ENCODE measurements around the gene PRLH. TPM values are rescaled to one million over a fixed set of nuclear protein-coding genes. Genes with fewer than 3 reads are reported as not detected.
A peak's percentile ranks its signal among the peaks of the same experiment; 100 is the strongest.

Gene PRLH
- total and polyA plus RNA-seq, 2 of the 13 experiments (the other 11 are each of a cell fraction or from before 2014, with no cell fraction given), result not detected

DNA sequence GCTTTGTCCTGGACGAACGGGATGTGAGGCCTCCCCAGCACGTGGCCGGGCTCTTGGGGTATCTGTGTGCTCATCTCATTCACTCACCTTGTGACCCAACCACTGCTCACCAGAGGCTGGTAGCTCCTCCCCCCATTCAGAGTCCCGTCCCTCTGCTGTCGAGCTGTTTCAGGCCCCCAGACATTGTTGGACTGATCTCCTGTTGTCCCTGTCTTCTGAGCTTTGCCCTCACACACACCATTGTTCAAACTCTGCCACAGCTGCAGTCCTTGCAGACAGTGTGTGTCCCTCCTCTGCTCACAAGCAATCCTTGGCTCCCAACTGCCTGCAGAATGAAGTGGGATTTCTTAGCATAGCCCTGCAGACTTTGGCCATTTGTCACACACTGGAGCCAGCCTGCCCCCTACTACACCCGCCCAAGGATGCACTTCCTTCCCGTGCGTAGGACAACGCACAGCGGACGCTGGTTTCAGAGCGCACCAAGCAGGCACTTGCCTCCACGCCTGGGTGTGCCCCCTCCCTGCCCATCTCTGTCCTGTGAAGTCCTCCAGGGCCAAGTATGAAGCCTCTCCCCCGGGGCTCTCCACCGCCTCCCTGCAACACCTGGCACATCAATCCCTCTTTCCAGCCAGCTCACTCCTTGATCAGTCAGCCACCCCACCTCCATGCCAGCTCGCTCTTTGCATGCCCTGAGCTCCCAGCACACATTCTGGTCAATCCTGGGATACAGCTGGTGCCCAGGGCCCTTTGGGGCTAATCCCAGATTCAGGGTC, 16.5 kb upstream of the PRLH start (continued):
- TF ChIP-seq, protein P1, sequence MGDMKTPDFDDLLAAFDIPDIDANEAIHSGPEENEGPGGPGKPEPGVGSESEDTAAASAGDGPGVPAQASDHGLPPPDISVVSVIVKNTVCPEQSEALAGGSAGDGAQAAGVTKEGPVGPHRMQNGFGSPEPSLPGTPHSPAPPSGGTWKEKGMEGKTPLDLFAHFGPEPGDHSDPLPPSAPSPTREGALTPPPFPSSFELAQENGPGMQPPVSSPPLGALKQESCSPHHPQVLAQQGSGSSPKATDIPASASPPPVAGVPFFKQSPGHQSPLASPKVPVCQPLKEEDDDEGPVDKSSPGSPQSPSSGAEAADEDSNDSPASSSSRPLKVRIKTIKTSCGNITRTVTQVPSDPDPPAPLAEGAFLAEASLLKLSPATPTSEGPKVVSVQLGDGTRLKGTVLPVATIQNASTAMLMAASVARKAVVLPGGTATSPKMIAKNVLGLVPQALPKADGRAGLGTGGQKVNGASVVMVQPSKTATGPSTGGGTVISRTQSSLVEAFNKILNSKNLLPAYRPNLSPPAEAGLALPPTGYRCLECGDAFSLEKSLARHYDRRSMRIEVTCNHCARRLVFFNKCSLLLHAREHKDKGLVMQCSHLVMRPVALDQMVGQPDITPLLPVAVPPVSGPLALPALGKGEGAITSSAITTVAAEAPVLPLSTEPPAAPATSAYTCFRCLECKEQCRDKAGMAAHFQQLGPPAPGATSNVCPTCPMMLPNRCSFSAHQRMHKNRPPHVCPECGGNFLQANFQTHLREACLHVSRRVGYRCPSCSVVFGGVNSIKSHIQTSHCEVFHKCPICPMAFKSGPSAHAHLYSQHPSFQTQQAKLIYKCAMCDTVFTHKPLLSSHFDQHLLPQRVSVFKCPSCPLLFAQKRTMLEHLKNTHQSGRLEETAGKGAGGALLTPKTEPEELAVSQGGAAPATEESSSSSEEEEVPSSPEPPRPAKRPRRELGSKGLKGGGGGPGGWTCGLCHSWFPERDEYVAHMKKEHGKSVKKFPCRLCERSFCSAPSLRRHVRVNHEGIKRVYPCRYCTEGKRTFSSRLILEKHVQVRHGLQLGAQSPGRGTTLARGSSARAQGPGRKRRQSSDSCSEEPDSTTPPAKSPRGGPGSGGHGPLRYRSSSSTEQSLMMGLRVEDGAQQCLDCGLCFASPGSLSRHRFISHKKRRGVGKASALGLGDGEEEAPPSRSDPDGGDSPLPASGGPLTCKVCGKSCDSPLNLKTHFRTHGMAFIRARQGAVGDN (CRISPR knock-in tag; IDR thresholded peaks at IDR 0.05), result peak; percentile 52
- TF ChIP-seq, protein P2, sequence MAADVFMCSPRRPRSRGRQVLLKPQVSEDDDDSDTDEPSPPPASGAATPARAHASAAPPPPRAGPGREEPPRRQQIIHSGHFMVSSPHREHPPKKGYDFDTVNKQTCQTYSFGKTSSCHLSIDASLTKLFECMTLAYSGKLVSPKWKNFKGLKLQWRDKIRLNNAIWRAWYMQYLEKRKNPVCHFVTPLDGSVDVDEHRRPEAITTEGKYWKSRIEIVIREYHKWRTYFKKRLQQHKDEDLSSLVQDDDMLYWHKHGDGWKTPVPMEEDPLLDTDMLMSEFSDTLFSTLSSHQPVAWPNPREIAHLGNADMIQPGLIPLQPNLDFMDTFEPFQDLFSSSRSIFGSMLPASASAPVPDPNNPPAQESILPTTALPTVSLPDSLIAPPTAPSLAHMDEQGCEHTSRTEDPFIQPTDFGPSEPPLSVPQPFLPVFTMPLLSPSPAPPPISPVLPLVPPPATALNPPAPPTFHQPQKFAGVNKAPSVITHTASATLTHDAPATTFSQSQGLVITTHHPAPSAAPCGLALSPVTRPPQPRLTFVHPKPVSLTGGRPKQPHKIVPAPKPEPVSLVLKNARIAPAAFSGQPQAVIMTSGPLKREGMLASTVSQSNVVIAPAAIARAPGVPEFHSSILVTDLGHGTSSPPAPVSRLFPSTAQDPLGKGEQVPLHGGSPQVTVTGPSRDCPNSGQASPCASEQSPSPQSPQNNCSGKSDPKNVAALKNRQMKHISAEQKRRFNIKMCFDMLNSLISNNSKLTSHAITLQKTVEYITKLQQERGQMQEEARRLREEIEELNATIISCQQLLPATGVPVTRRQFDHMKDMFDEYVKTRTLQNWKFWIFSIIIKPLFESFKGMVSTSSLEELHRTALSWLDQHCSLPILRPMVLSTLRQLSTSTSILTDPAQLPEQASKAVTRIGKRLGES (CRISPR knock-in tag; IDR thresholded peaks at IDR 0.05; ENCODE audit: borderline replicate concordance), result no peak
- TF ChIP-seq, protein P3, sequence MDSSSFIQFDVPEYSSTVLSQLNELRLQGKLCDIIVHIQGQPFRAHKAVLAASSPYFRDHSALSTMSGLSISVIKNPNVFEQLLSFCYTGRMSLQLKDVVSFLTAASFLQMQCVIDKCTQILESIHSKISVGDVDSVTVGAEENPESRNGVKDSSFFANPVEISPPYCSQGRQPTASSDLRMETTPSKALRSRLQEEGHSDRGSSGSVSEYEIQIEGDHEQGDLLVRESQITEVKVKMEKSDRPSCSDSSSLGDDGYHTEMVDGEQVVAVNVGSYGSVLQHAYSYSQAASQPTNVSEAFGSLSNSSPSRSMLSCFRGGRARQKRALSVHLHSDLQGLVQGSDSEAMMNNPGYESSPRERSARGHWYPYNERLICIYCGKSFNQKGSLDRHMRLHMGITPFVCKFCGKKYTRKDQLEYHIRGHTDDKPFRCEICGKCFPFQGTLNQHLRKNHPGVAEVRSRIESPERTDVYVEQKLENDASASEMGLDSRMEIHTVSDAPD (CRISPR knock-in tag; IDR thresholded peaks at IDR 0.05), result no peak
- TF ChIP-seq CHCHD3 (CRISPR knock-in tag; IDR thresholded peaks at IDR 0.05) (no peak), ZNF350 (CRISPR knock-in tag; IDR thresholded peaks at IDR 0.05; ENCODE audit: borderline replicate concordance, low read depth) (peak; percentile 26; the same call in 1 of the 2 replicates), ZNF556 (CRISPR knock-in tag; IDR thresholded peaks at IDR 0.05; ENCODE audit: borderline replicate concordance) (no peak; the same call in 1 of the 2 replicates), IKZF1 (IDR thresholded peaks at IDR 0.05) (no peak)
- TF ChIP-seq, protein P4, sequence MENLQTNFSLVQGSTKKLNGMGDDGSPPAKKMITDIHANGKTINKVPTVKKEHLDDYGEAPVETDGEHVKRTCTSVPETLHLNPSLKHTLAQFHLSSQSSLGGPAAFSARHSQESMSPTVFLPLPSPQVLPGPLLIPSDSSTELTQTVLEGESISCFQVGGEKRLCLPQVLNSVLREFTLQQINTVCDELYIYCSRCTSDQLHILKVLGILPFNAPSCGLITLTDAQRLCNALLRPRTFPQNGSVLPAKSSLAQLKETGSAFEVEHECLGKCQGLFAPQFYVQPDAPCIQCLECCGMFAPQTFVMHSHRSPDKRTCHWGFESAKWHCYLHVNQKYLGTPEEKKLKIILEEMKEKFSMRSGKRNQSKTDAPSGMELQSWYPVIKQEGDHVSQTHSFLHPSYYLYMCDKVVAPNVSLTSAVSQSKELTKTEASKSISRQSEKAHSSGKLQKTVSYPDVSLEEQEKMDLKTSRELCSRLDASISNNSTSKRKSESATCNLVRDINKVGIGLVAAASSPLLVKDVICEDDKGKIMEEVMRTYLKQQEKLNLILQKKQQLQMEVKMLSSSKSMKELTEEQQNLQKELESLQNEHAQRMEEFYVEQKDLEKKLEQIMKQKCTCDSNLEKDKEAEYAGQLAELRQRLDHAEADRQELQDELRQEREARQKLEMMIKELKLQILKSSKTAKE (CRISPR knock-in tag; IDR thresholded peaks at IDR 0.05; ENCODE audit: borderline replicate concordance), result 0 out of 2 replicates have a peak, but pooled peaks have one; percentile 23
- TF ChIP-seq, protein P5, sequence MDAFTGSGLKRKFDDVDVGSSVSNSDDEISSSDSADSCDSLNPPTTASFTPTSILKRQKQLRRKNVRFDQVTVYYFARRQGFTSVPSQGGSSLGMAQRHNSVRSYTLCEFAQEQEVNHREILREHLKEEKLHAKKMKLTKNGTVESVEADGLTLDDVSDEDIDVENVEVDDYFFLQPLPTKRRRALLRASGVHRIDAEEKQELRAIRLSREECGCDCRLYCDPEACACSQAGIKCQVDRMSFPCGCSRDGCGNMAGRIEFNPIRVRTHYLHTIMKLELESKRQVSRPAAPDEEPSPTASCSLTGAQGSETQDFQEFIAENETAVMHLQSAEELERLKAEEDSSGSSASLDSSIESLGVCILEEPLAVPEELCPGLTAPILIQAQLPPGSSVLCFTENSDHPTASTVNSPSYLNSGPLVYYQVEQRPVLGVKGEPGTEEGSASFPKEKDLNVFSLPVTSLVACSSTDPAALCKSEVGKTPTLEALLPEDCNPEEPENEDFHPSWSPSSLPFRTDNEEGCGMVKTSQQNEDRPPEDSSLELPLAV (CRISPR knock-in tag; conservative IDR thresholded peaks at IDR 0.05; ENCODE audit: low read depth), result no peak
